HepG2 (cell line): ENCODE results near the gene STMN3. TPM values are rescaled to one million over a fixed set of nuclear protein-coding genes. Genes with fewer than 3 reads are reported as not detected.

Source experiments
- CREB1 ChIP-seq, 2 experiments: fragments of 450-650 bp in 1 of 2; IDR thresholded peaks; 2 replicates each; pipeline ENCODE4 v1.6.1; 2016 to 2017; ENCODE audit warnings: control low read depth in 1 of 2, mild to moderate bottlenecking in 1 of 2, missing compliant biosample characterization in 1 of 2, missing genetic modification characterization in 1 of 2
- EEA1 ChIP-seq: sonication (generic); formaldehyde crosslinking; IDR thresholded peaks from 2 replicates; pipeline ENCODE4 v1.5.1; 2020; ENCODE audit warnings: mild to moderate bottlenecking, missing genetic modification reagents, borderline replicate concordance
- ETV5 ChIP-seq: IDR thresholded peaks from 2 replicates; pipeline ENCODE4 v1.6.1; 2018; ENCODE audit warnings: missing biosample characterization, missing genetic modification reagents, inconsistent platforms, borderline replicate concordance
- FOXA3 ChIP-seq: IDR thresholded peaks from 2 replicates; pipeline ENCODE4 v1.6.1; 2016; ENCODE audit warnings: missing genetic modification reagents, missing compliant biosample characterization
- HNRNPK ChIP-seq: fragments of 200-400 bp; formaldehyde crosslinking; IDR thresholded peaks from 2 replicates; pipeline ENCODE4 v1.6.1; 2018; ENCODE audit warnings: low read length, low read depth, moderate library complexity, mild to moderate bottlenecking; ENCODE audit not compliant: poor library complexity, severe bottlenecking
- KDM5B ChIP-seq: sonication (generic); formaldehyde crosslinking; IDR thresholded peaks from 2 replicates; pipeline ENCODE4 v1.4.0; 2020; ENCODE audit warnings: missing genetic modification reagents, mild to moderate bottlenecking, borderline replicate concordance
- NFATC3 ChIP-seq: sonication (generic); formaldehyde crosslinking; IDR thresholded peaks from 2 replicates; pipeline ENCODE4 v1.5.1; 2020; ENCODE audit warnings: mild to moderate bottlenecking, missing genetic modification reagents
- PHF20 ChIP-seq: sonication (generic); formaldehyde crosslinking; IDR thresholded peaks from 2 replicates; pipeline ENCODE4 v1.5.0; 2020; ENCODE audit warnings: mild to moderate bottlenecking, missing genetic modification reagents
- RXRA ChIP-seq: sonication (generic); formaldehyde crosslinking; IDR thresholded peaks from 2 replicates; pipeline ENCODE4 v1.5.1; 2020; ENCODE audit warnings: missing genetic modification reagents
- YEATS2 ChIP-seq: sonication (generic); formaldehyde crosslinking; IDR thresholded peaks from 2 replicates; pipeline ENCODE4 v1.4.0; 2020; ENCODE audit warnings: missing genetic modification reagents, borderline replicate concordance
- ZBTB40 ChIP-seq, 2 experiments: fragments of 450-650 bp in 1 of 2; sonication (generic) in 1 of 2; formaldehyde crosslinking in 1 of 2; IDR thresholded peaks; 2 replicates each; pipeline versions ENCODE4 v1.6.1 to v1.8.0; 2016 to 2022; ENCODE audit warnings: antibody characterized with exemption in 1 of 2, mild to moderate bottlenecking in 1 of 2, missing genetic modification reagents in 1 of 2
- ZNF501 ChIP-seq: sonication (generic); formaldehyde crosslinking; IDR thresholded peaks from 2 replicates; pipeline ENCODE4 v1.5.1; 2020; ENCODE audit warnings: mild to moderate bottlenecking, moderate library complexity, missing genetic modification reagents
- ZNF546 ChIP-seq: sonication (generic); formaldehyde crosslinking; conservative IDR thresholded peaks from 2 replicates; pipeline ENCODE4 v1.8.1; 2023; ENCODE audit warnings: mild to moderate bottlenecking, missing genetic modification reagents
- ZNF557 ChIP-seq: sonication (generic); formaldehyde crosslinking; IDR thresholded peaks from 2 replicates; pipeline ENCODE4 v1.4.0; 2020; ENCODE audit warnings: missing genetic modification reagents
- ZNF672 ChIP-seq: sonication (generic); formaldehyde crosslinking; IDR thresholded peaks from 2 replicates; pipeline ENCODE4 v1.8.1; 2022; ENCODE audit warnings: missing genetic modification reagents
- ZNF678 ChIP-seq: sonication (generic); formaldehyde crosslinking; IDR thresholded peaks from 2 replicates; pipeline ENCODE4 v1.4.0; 2020; ENCODE audit warnings: mild to moderate bottlenecking, missing genetic modification reagents
- ZNF724P ChIP-seq: sonication (generic); formaldehyde crosslinking; IDR thresholded peaks from 2 replicates; pipeline ENCODE4 v1.8.0; 2022; ENCODE audit warnings: missing genetic modification reagents, borderline replicate concordance
- polyA plus RNA-seq, 8 experiments: library from polyadenylated mRNA; depleted of rRNA in 3 of 8; stranded (reverse) in 7 of 8; unstranded in 1 of 8; fragments of >200 nt; fragmentation: Illumina TruSeq in 4 of 8; extraction: Trizol in 4 of 8; gene quantifications; 2 replicates each; pipeline versions ENCODE4 v1.2.1 to v1.2.3, GENCODE V29; 2011 to 2016; ENCODE audit warnings: low read depth in 4 of 8, missing spikeins in 1 of 8, mixed read lengths in 1 of 8; ENCODE audit not compliant: insufficient read depth in 1 of 8
- total RNA-seq, 5 experiments: library from RNA; depleted of rRNA; stranded (reverse); fragments of >200 nt; fragmentation: Illumina TruSeq; extraction: Trizol; gene quantifications; 2 replicates each; pipeline ENCODE4 v1.2.3, GENCODE V29; 2016; ENCODE audit warnings: low read depth in 1 of 5
- TF ChIP-seq, protein P1 (sequence below): IDR thresholded peaks from 2 replicates; pipeline ENCODE4 v1.6.1; 2016; ENCODE audit warnings: low read depth, borderline replicate concordance

STMN3 gene
- total and polyA plus RNA-seq, 2 of the 13 experiments (the other 11 are each of a cell fraction or from before 2014, with no cell fraction given), result 21.0 to 48.3 TPM

DNA sequence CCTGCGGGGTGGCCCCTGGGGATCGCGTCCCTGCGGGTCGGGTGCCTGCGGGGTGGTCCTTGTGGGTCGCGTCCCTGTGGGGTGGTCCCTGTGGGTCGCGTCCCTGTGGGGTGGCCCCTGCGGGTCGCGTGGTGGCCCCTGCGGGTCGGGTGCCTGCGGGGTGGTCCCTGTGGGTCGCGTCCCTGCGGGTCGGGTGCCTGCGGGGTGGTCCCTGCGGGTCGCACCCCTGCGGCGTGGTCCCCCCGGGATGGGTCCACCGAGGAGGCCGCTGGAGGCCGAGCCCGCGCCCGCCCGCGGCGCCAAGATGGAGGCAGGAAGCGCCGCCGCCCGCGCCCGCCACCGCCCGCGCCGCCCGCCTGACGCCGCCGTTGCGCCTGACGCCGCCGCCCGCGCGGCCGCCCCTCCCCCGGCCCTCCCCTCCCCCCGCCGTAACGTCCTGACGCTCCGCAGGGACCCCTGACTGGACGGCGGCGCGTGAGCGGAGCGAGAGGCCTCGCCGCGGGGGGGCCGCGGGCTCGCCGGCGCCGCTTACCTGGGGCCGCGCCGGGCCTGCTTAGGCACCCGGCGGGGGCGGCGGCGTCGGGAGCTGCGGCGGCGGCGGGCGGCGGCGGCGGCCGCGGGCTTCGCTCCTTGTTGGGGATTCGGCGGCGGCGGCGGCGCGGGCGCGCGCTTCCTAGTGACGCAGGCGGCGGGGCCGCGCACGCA lies 26.6 kb downstream of the STMN3 start, which contains the start of gene GMEB2 (continued):
- TF ChIP-seq ZNF557 (0 out of 2 replicates have a peak, but pooled peaks have one; percentile 15), ZNF672 (CRISPR knock-in tag) (no peak), PHF20 (CRISPR knock-in tag) (peak; percentile 64), RXRA (CRISPR knock-in tag) (0 out of 2 replicates have a peak, but pooled peaks have one; percentile 44), ZNF678 (CRISPR knock-in tag) (no peak), YEATS2 (CRISPR knock-in tag) (0 out of 2 replicates have a peak, but pooled peaks have one; percentile 4), CREB1 (IDR thresholded peaks at IDR 0.05) (peak; percentile 76; the same call in 1 of the 2 replicates), CREB1 (CRISPR knock-in tag; IDR thresholded peaks at IDR 0.05) (no peak), FOXA3 (CRISPR knock-in tag) (no peak; the same call in 1 of the 2 replicates), NFATC3 (CRISPR knock-in tag) (no peak), ZNF724P (CRISPR knock-in tag) (no peak; the same call in 1 of the 2 replicates), KDM5B (CRISPR knock-in tag) (no peak; the same call in none of the 2 replicates), ZBTB40 (IDR thresholded peaks at IDR 0.05) (no peak), ZBTB40 (CRISPR knock-in tag; IDR thresholded peaks at IDR 0.05) (peak; percentile 88; the same call in 1 of the 2 replicates), HNRNPK (peak; percentile 52), EEA1 (peak; percentile 82), ETV5 (CRISPR knock-in tag) (peak; percentile 51; the same call in 1 of the 2 replicates), ZNF501 (CRISPR knock-in tag) (0 out of 2 replicates have a peak, but pooled peaks have one; percentile 17), ZNF546 (CRISPR knock-in tag) (0 out of 2 replicates have a peak, but pooled peaks have one; percentile 83)
- TF ChIP-seq, protein P1, sequence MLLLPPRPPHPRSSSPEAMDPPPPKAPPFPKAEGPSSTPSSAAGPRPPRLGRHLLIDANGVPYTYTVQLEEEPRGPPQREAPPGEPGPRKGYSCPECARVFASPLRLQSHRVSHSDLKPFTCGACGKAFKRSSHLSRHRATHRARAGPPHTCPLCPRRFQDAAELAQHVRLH (CRISPR knock-in tag), result 0 out of 2 replicates have a peak, but pooled peaks have one; percentile 42
